ENCODE measurements around the gene OCSTAMP. TPM values are rescaled to one million over a fixed set of nuclear protein-coding genes. Genes with fewer than 3 reads are reported as not detected.

OCSTAMP gene
- total RNA-seq, 4 donors from 2014 or later = not detected

DNA sequence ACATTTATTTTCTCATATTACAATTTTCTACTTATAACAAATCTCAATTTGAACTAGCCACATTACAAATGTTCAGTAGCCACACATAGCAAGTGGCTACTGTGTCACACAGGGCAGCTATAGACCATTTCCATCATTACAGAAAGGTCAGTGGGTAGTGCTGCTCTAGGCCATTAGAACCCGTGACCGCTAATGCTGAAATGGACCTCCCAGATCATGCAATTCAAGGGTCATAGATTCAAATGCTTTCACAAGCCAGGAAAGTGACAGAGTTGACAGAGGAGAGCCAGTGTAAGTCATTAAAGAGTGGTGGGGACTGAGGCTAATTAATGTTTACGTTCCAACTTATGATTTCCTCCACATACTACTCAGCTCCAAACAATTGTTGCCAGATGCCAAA lies 3.5 kb upstream of the OCSTAMP start:
- 96% methylated on average over 3 of the region's 3 CpGs for WGBS, 2 donors
- Histone ChIP-seq H3K27ac (no peak overlapping the region), H3K4me1 (peaks cover 5 to 7% of the 10 kb centered on the region in 2 donors), H3K4me3 (replicated peaks in 1 of 3) (no peak overlapping the region), H3K27me3 (no peaks in the 10 kb centered on the region), H3K36me3 (no peaks in the 10 kb centered on the region), H3K9me3 (no peaks in the 10 kb centered on the region)
- TF ChIP-seq, protein P1, sequence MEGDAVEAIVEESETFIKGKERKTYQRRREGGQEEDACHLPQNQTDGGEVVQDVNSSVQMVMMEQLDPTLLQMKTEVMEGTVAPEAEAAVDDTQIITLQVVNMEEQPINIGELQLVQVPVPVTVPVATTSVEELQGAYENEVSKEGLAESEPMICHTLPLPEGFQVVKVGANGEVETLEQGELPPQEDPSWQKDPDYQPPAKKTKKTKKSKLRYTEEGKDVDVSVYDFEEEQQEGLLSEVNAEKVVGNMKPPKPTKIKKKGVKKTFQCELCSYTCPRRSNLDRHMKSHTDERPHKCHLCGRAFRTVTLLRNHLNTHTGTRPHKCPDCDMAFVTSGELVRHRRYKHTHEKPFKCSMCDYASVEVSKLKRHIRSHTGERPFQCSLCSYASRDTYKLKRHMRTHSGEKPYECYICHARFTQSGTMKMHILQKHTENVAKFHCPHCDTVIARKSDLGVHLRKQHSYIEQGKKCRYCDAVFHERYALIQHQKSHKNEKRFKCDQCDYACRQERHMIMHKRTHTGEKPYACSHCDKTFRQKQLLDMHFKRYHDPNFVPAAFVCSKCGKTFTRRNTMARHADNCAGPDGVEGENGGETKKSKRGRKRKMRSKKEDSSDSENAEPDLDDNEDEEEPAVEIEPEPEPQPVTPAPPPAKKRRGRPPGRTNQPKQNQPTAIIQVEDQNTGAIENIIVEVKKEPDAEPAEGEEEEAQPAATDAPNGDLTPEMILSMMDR (IDR thresholded peaks at IDR 0.05) = no peak
- TF ChIP-seq POLR2A (IDR thresholded peaks at IDR 0.05) = no peak
- no peak for DNase-seq
- intact Hi-C loops (cut with DNase I) = no loop called here

DNA sequence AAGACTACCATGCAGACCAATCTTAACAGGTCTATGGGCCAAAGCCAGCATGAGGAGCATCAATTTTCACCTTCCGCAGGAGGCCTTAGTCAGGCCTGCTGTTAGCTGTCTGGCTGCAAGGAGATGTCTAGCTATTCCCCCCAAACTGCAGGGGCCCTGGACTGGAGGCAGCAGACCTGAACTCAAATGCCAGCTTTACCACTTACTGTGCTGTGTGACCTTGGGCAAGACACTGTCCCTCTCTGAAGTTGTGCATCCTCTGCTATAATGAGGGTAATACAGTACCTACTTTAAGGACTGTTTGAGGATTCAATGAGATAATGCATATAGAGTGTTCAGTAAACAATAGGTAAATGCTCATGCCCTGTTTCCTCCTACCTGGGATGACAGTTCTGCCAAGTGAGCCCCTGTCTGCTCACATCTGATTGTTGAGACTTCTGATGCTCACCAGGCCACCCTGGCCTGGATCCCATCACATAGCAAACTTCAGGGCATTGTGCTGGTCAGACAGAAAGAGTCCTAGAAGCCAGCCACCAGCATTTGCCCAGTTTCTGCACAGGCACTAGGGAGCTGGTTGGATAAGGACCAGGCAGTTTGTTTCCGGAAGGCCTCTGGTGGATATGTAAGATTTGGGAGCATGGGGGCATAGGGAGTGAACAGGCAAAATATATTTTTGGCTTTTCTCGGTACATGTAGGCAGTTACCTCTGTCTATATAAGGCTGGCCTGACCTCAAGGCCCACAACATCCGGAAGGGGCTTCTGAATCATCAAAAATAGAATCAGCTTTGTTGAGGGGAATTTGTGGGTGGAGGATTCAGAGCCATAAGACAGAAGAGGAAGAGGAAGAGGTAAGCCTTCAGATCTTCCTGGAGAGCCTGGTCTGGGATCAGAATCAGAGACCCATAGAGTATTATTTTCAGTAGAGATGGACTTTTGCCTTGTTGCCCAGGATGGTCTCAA lies 2.3 kb upstream of the OCSTAMP start:
- Histone ChIP-seq H3K4me3 (replicated peaks in 1 of 3) (no peak overlapping the region), H3K27ac (no peak overlapping the region), H3K4me1 (peaks cover 0 to 7% of the 10 kb centered on the region in 2 donors), H3K36me3 (no peaks in the 10 kb centered on the region), H3K27me3 (no peaks in the 10 kb centered on the region), H3K9me3 (no peaks in the 10 kb centered on the region)
- intact Hi-C loops (cut with DNase I) = no loop called here
- 75 to 78% methylated on average over 4 of the region's 4 CpGs for WGBS, 2 donors
- TF ChIP-seq POLR2A (IDR thresholded peaks at IDR 0.05) = no peak
- TF ChIP-seq, protein P1 (IDR thresholded peaks at IDR 0.05) = no peak
- DNase-seq = no peak

DNA sequence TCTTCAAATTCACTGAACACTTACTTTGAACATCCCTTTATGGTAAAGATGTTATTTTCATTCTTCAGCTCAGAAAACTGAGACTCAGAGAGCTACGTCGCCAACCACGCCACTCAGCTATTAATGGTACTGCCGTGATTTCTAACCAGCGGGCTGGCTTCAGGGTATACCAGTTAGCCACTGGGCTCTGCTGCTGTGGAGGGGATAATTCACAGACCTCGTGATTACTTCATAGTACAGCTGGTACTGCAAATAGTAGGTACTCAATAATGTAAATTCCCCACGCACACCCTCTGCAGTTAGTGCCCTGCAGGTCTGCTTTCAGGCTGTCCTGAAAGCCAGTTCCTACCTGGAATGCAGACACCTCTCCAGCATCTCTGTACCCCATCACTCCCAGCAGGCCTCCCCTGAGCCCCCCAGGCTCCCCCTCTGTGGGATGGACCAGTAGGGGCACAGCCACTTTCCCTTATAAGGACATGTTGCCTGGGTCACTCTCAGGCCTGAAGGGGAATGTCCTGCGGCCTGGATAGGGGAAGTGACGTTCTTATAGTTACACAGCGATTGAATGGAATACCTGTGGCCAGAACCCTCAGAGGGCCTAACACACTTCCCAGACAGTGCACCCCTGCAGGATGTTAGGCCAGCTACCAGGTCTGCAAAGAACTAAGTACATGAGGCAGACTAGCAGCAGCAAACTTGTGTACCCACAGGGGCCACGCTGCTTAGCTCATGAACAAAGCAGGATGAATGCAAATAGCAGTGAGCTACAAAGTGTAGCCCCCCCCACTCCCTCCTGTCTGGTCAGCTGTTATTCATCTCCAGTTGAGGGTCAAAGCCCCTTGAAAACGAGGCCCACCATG lies 1.3 kb upstream of the OCSTAMP start:
- H3K4me1 ChIP-seq = no peaks in the 10 kb centered on the region
- H3K27me3 ChIP-seq = no peaks in the 10 kb centered on the region
- TF ChIP-seq POLR2A (IDR thresholded peaks at IDR 0.05) = no peak
- TF ChIP-seq, protein P1 (IDR thresholded peaks at IDR 0.05) = no peak
- no peak overlapping the region for H3K4me3 ChIP-seq (replicated peaks in 1 of 3)
- intact Hi-C loops (cut with DNase I) = no loop called here
- 78 to 82% methylated on average over 12 of the region's 12 CpGs for WGBS, 2 donors
- DNase-seq = no peak
- no peaks in the 10 kb centered on the region for H3K9me3 ChIP-seq
- H3K36me3 ChIP-seq = no peaks in the 10 kb centered on the region
- H3K27ac ChIP-seq = no peak overlapping the region

DNA sequence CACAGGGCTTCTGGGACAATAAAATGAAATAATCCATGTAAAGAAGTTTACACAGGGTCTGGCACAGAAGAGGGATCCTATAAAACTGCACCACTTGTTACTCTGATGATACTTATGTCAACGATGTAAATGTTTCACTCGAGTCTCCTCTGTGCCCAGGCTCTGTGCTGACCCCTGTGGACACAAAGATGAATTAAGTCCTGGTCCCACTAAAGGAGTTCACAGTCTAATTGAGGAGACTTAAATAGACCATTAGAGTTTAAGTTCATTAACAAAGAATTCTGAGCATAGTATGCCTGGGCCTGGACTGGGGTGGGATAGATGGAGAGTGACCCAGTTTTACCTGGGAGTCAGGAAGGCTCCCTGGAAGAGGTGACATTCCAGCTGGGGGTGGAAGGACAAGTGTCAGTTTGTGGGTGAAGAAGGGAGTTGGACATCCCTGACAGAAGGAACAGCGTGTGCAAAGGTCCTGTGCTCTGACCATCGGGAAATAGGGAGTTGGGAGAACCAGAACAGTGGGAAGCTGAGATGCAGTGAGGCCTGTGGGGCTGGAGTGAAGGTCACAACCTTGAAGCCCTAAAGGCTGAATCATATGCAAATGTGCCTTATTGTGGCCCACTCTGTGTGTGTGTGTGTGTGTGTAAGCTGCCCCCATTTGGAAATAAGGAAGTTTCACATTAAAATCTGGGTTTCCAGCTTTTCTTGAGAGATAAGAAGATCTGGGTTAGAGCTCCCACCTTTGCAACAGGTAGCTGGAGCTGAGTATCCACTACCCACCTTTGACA lies 1.1 kb downstream of the OCSTAMP start:
- Histone ChIP-seq H3K4me1 (no peaks in the 10 kb centered on the region), H3K4me3 (replicated peaks in 1 of 3) (no peak overlapping the region), H3K36me3 (no peaks in the 10 kb centered on the region), H3K27me3 (no peaks in the 10 kb centered on the region), H3K27ac (no peak overlapping the region), H3K9me3 (no peaks in the 10 kb centered on the region)
- no peak for DNase-seq
- intact Hi-C loops (cut with DNase I) = no loop called here
- no peak for TF ChIP-seq POLR2A (IDR thresholded peaks at IDR 0.05)
- TF ChIP-seq, protein P1 (IDR thresholded peaks at IDR 0.05) = no peak
- WGBS, 2 donors = 73 to 81% methylated on average over 4 of the region's 4 CpGs

Data from thyroid gland (tissue), 4 donors.